Neural crest cell (in vitro differentiated cells): ENCODE data around the gene RSPH4A. TPM values are rescaled to one million over a fixed set of nuclear protein-coding genes. Genes with fewer than 3 reads are reported as not detected.
"Not testable (repeated sequence)": the region's sequence is repeated elsewhere in the genome, so short reads cannot be mapped to it uniquely, and the experiment has no call there.

Experiments
- DNase-seq: peaks from one replicate; pipeline ENCODE4 v3.0.0; 2021; ENCODE audit warnings: low read depth, mixed read lengths, low spot score
- H3K27ac Mint-ChIP-seq: one replicate; pipeline ENCODE4 v1.8.0; 2021; ENCODE audit warnings: mild to moderate bottlenecking, mixed read lengths; ENCODE audit not compliant: unreplicated experiment
- H3K27me3 Mint-ChIP-seq: 2 replicates; pipeline ENCODE4 v1.8.0; 2021; ENCODE audit warnings: low read depth, mild to moderate bottlenecking, mixed read lengths
- H3K36me3 Mint-ChIP-seq: 2 replicates; pipeline ENCODE4 v1.8.0; 2021; ENCODE audit warnings: low read depth, mild to moderate bottlenecking, mixed read lengths
- H3K4me1 Mint-ChIP-seq: 2 replicates; pipeline ENCODE4 v1.8.0; 2021; ENCODE audit warnings: mixed read lengths
- H3K4me3 Mint-ChIP-seq: one replicate; pipeline ENCODE4 v1.8.0; 2021; ENCODE audit warnings: mild to moderate bottlenecking, mixed read lengths
- H3K9me3 Mint-ChIP-seq: 2 replicates; pipeline ENCODE4 v1.8.0; 2021; ENCODE audit warnings: mixed read lengths
- CTCF ChIP-seq: fragments of 200-600 bp; sonication (generic); conservative IDR thresholded peaks from 2 replicates; pipeline ENCODE4 v1.5.0; 2021; ENCODE audit warnings: antibody characterized with exemption, mild to moderate bottlenecking
- total RNA-seq: library from RNA; stranded (reverse); gene quantifications from 2 replicates; pipeline ENCODE4 v1.2.1, GENCODE V29; 2021

RSPH4A gene
- total RNA-seq, 1 donor from 2014 or later, result 2.4 TPM

- Mint-ChIP-seq H3K4me1 (peaks cover 15% of the 10 kb centered on the region), H3K36me3 (no peaks in the 10 kb centered on the region), H3K27ac (no peak overlapping the region), H3K9me3 (no peaks in the 10 kb centered on the region), H3K4me3 (no peak overlapping the region), H3K27me3 (no peaks in the 10 kb centered on the region)
- TF ChIP-seq CTCF, result no peak
- no peak for DNase-seq
Measured at GRCh38 chr6:116661594-116661993, 45.3 kb downstream of the RSPH4A start.

DNA sequence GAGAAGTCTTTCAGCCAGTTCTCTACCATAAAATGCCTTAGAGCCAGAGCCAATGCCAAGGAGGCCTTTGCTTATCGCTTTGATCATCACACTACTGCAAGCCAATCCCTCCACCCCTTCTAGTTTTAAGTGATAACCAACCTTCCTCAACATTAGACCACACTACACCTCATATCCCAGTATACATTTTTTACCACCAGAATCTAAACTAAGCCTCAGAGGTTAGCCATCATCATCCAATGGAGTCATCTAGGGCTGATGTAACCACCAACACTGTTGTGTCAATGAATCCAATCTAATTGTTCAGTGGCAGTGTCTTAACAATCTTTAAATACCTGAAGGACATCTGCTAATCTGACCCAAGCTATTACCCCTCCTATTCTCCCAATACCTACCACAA, 45.9 kb downstream of the RSPH4A start:
- no peak for TF ChIP-seq CTCF
- Mint-ChIP-seq H3K27me3 (no peaks in the 10 kb centered on the region), H3K4me1 (peaks cover 22% of the 10 kb centered on the region), H3K36me3 (no peaks in the 10 kb centered on the region), H3K27ac (no peak overlapping the region), H3K4me3 (no peak overlapping the region), H3K9me3 (no peaks in the 10 kb centered on the region)
- DNase-seq, result no peak

- no peaks in the 10 kb centered on the region for H3K36me3 Mint-ChIP-seq
- no peak for DNase-seq
- H3K9me3 Mint-ChIP-seq, result no peaks in the 10 kb centered on the region
- peaks cover 32% of the 10 kb centered on the region for H3K4me1 Mint-ChIP-seq
- no peaks in the 10 kb centered on the region for H3K27me3 Mint-ChIP-seq
- no peak overlapping the region for H3K27ac Mint-ChIP-seq
- TF ChIP-seq CTCF, result no peak
- no peak overlapping the region for H3K4me3 Mint-ChIP-seq
Measured at GRCh38 chr6:116663308-116663707, 47.0 kb downstream of the RSPH4A start.

DNA sequence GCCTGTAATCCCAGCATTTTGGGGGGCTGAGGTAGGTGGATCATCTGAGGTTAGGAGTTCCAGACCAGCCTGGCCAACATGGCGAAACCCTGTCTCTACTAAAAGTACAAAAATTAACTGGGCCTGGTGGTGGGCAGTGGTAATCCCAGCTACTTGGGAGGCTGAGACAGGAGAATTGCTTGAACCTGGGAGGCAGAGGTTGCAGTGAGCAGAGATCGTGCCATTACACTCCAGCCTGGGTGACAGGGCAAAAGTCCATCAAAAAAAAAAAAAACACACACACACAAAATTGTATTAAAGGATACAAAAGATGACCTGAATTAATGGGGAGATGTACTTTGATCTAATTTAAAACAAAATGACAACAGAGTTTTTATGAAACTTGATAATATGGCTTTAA, 47.9 kb downstream of the RSPH4A start:
- not testable (repeated sequence) for H3K36me3 Mint-ChIP-seq, DNase-seq, H3K27me3 Mint-ChIP-seq, H3K9me3 Mint-ChIP-seq, H3K27ac Mint-ChIP-seq
- Mint-ChIP-seq H3K4me3 (peak overlapping the region; percentile 24), H3K4me1 (peaks cover 32% of the 10 kb centered on the region)

DNA sequence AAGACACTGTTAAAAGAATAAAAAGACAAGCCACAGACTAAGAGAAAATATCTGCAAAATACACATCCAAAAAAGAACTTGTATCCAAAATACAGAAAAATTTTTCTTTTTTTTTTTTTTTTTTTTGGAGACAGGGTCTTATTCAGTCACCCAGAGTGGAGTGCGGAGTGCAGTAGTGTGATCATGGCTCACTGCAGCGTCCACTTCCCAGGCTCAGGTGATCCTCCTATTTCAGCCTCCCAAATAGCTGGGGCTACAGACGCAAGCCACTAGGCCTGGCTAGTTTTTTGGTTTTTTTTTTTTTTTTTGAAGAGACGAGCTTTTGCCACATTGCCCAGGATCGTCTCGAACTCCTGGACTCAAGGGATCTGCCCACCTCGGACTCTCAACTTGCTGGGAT, 49.2 kb downstream of the RSPH4A start:
- DNase-seq, result no peak
- H3K4me1 Mint-ChIP-seq, result peaks cover 32% of the 10 kb centered on the region
- H3K4me3 Mint-ChIP-seq, result peak overlapping the region; percentile 74
- no peak for TF ChIP-seq CTCF
- no peaks in the 10 kb centered on the region for H3K36me3 Mint-ChIP-seq
- H3K27ac Mint-ChIP-seq, result no peak overlapping the region
- H3K9me3 Mint-ChIP-seq, result no peaks in the 10 kb centered on the region
- H3K27me3 Mint-ChIP-seq, result no peaks in the 10 kb centered on the region

DNA sequence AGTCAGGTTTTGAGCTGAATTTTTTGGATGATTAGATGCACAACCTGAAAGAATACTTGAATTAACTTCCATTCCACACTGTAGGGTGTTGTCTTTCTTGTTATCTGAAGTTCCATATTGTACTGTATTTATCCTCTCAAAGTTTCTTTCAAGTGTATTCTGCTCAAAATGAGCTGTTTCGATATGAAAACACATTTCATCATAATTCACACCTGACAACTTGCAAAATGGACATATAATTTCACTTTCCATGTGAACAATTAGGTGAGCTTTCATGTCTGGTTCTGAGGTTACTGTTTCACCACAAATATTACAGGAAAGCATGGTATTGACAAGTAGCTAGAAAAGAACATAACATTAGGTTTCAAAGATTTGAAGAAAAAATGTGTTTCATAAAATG, 50.6 kb downstream of the RSPH4A start:
- Mint-ChIP-seq H3K4me1 (peaks cover 32% of the 10 kb centered on the region), H3K4me3 (peak overlapping the region; percentile 69), H3K27me3 (peaks cover 8% of the 10 kb centered on the region)

More for the DNA sequence above, 50.6 kb downstream of the RSPH4A start:
- no peak for TF ChIP-seq CTCF
- no peak for DNase-seq
- Mint-ChIP-seq H3K36me3 (no peaks in the 10 kb centered on the region), H3K27ac (no peak overlapping the region), H3K9me3 (no peaks in the 10 kb centered on the region)
